ENCODE data around the gene ARHGEF7.

The ARHGEF7 gene

GRCh38 chr13:111131611-111132010, 16.5 kb downstream of the ARHGEF7 start:
- no peak for TF ChIP-seq CTCF (IDR thresholded peaks at IDR 0.05; ENCODE audit: low read depth, low read length, missing control alignments)
- no peak for DNase-seq (ENCODE audit: extremely low read depth, low read depth)
- no peak overlapping the region for H3K4me3 ChIP-seq (replicated peaks; ENCODE audit: low read depth, low read length)

DNA sequence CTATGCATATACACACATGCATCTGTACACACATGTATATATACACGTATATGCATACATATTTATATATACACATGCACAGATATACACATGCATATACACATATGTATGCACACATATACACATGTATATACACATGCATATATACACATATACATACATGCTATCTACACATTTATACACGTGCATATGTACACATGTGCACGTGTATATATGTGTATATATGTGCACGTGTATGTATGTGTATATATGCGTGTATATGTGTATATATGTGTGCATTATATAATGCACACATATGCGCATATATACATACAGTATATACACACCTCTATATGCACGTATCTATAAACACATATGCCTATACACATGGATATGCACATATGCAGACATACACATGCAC, 17.8 kb downstream of the ARHGEF7 start:
- DNase-seq (ENCODE audit: extremely low read depth, low read depth) = no peak
- TF ChIP-seq CTCF (IDR thresholded peaks at IDR 0.05; ENCODE audit: low read depth, low read length, missing control alignments) = no peak
- no peak overlapping the region for H3K4me3 ChIP-seq (replicated peaks; ENCODE audit: low read depth, low read length)

GRCh38 chr13:111139452-111139851, 24.3 kb downstream of the ARHGEF7 start:
- no peak for TF ChIP-seq CTCF (IDR thresholded peaks at IDR 0.05; ENCODE audit: low read depth, low read length, missing control alignments)
- DNase-seq (ENCODE audit: extremely low read depth, low read depth) = no peak
- H3K4me3 ChIP-seq (replicated peaks; ENCODE audit: low read depth, low read length) = no peak overlapping the region

DNA sequence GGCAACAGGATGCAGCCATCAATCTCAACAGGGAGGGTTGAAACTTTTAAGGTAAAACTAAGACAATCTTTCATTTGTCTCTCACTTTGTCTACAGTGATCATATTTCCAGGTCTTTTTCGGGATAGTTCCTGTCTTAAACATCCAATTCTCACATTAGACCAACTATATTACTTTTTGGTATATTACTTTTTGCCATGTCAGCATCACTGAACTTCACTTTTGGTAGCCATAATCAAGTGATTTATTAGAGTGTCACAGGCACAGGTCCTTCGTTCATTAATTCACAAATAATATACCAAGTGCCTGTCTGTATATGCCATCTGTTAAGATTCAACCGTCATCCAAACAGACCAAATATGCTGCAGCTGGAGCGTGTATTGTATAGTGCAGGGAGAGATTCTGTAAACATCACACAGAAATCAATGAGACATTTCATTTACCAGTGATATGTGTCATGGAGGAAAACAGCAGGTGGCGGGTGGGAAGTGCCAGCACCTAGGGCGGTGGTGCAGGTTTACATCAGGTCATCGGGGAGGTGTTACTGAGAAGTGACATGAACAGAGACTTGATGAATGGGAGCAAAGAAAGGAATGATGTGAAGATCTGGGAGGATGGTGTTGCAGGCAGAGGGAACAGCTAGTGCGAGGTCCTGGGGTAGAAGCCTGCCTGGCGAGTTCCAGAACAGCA, 24.9 kb downstream of the ARHGEF7 start:
- no peak for TF ChIP-seq CTCF (IDR thresholded peaks at IDR 0.05; ENCODE audit: low read depth, low read length, missing control alignments)
- H3K4me3 ChIP-seq (replicated peaks; ENCODE audit: low read depth, low read length) = no peak overlapping the region
- DNase-seq (ENCODE audit: extremely low read depth, low read depth) = no peak

- DNase-seq (ENCODE audit: extremely low read depth, low read depth) = no peak
- no peak for TF ChIP-seq CTCF (IDR thresholded peaks at IDR 0.05; ENCODE audit: low read depth, low read length, missing control alignments)
- H3K4me3 ChIP-seq (replicated peaks; ENCODE audit: low read depth, low read length) = no peak overlapping the region
Measured at GRCh38 chr13:111140562-111141105, 25.5 kb downstream of the ARHGEF7 start.

- no peak for TF ChIP-seq CTCF (IDR thresholded peaks at IDR 0.05; ENCODE audit: low read depth, low read length, missing control alignments)
Measured at GRCh38 chr13:111142472-111142871, 27.4 kb downstream of the ARHGEF7 start.

More at GRCh38 chr13:111142472-111142871, 27.4 kb downstream of the ARHGEF7 start:
- no peak overlapping the region for H3K4me3 ChIP-seq (replicated peaks; ENCODE audit: low read depth, low read length)
- DNase-seq (ENCODE audit: extremely low read depth, low read depth) = no peak

All from HFF-Myc (cell line).